ENCODE results near the gene SDK1.
"Not testable (repeated sequence)": the region's sequence is repeated elsewhere in the genome, so short reads cannot be mapped to it uniquely, and the experiment has no call there.

Gene SDK1

GRCh38 chr7:3696113-3696512 is 395.1 kb downstream of the SDK1 start:
- in situ Hi-C loops (cut with HindIII; ENCODE audit: low sequenced_read_pairs): no loop called here

- in situ Hi-C loops (cut with HindIII; ENCODE audit: low sequenced_read_pairs): no loop called here
These were observed 396.4 kb downstream of the SDK1 start for GRCh38 chr7:3697472-3697871.

DNA sequence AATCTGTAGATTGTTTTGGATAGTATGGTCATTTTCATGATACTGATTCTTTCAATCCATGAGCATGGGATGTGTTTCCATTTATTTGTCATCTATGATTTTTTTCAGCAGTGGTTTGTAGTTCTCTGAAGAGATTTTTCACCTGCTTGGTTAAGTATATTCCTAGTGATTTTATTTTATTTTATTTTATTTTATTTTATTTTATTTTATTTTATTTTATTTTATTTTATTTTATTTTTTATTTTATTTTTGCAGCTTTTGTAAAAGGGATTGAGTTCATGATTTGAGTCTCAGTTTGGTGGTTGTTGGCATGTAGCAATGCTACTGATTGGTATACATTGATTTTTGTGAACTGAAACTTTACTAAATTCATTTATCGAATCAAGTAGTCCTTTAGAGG is 404.2 kb downstream of the SDK1 start:
- in situ Hi-C loops (cut with HindIII; ENCODE audit: low sequenced_read_pairs): no loop called here

DNA sequence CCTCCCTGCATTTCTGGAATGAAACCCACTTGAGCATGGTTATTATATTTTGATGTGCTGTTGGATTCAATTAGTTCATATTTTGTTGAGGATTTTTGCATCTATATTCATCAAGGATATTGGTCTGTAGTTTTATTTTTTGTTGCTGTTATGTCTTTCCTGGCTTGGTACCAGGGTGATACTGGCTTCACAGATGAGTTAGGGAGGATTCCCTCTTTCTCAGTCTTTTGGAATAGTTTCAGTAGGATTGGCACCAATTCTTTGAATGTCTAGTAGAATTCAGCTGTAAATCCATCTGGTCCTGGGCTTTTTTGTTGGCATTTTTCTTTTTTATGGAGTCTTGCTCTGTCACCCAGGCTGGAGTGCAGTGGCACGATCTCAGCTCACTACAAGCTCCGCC is 405.0 kb downstream of the SDK1 start:
- in situ Hi-C loops (cut with HindIII; ENCODE audit: low sequenced_read_pairs): not testable (repeated sequence)

GRCh38 chr7:3710122-3710521 is 409.1 kb downstream of the SDK1 start:
- in situ Hi-C loops (cut with HindIII; ENCODE audit: low sequenced_read_pairs): no loop called here

GRCh38 chr7:3710531-3710930 is 409.5 kb downstream of the SDK1 start:
- in situ Hi-C loops (cut with HindIII; ENCODE audit: low sequenced_read_pairs): no loop called here

- in situ Hi-C loops (cut with HindIII; ENCODE audit: low sequenced_read_pairs): no loop called here
These were observed 411.8 kb downstream of the SDK1 start for GRCh38 chr7:3712841-3713240.

GRCh38 chr7:3721422-3721821 is 420.4 kb downstream of the SDK1 start:
- in situ Hi-C loops (cut with HindIII; ENCODE audit: low sequenced_read_pairs): no loop called here

DNA sequence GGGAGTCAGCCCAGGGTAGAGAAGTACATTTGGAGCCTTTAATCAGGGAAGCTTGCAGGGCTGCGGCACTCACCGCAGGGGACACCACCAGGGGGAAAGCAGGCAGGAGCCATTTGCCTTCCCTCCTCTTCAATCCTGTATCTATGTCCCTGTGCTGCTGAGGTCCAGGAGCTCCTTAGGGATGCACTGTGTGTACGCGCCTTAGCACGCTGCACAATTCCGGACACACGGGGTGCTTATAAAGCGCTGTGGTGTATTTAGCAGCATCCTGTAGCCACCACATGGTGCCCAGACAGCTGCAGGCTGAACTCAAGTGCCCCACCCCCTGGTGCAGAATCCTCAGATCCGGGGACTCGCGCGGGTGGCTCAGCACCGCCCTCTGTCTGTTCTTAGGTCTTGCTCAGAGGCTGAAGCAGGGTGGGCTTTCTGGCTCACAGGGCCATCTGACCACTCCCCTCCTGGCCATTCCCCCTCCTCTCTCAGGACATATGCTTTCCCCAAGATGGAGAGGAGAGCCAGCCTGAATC is 421.4 kb downstream of the SDK1 start:
- in situ Hi-C loops (cut with HindIII; ENCODE audit: low sequenced_read_pairs): no loop called here

GRCh38 chr7:3725155-3726059 is 424.4 kb downstream of the SDK1 start:
- in situ Hi-C loops (cut with HindIII; ENCODE audit: low sequenced_read_pairs): no loop called here

DNA sequence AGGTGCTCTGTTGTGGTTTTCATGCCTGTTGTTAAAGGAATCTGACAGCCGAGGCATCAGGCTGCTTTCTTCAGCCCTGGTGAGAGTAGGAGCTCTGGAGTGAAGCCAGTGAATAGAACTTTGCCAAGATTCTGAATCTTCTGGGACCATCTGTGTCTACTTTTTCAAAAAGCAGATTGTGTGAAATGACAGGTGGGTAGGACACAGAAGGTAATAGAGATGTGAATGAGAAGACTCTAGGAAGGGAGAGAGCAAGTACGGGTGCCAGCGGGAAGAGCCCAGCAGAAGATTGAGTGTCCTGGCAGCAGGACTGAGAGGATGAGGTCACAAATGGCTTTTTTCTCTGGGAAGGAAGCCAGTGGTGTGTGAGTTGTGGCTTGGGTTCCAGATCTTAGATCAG is 429.2 kb downstream of the SDK1 start:
- in situ Hi-C loops (cut with HindIII; ENCODE audit: low sequenced_read_pairs): no loop called here

- in situ Hi-C loops (cut with HindIII; ENCODE audit: low sequenced_read_pairs): no loop called here
These were observed 431.4 kb downstream of the SDK1 start for GRCh38 chr7:3732395-3733005.

DNA sequence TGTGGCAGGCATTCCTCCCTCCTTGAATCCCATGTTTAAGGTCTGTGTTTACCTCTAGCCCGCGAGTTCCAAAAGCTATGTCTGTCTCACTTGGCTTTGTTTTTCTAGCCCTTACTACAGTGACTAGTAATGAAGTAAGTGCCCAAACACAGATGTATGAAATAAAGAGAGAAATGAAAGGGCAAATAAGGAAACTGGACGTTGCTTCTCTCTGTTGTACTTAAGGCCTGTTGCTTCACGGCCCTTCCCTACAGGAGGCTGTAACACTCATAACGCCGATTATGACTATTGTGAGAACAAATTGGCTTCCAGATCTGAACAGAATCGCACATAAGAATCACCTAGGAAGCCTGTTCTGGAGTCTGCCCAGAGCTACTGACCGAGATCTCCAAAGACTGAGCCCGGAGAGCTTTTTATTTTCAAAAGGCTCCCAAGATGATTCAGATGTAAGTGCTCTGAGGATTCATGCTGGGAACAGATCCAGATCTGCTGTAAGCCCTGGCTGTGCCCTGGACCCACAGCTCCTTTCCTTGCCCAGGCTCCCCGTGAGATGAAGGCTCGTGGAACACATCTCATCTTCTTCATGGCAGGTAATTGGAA is 432.6 kb downstream of the SDK1 start:
- in situ Hi-C loops (cut with HindIII; ENCODE audit: low sequenced_read_pairs): no loop called here

DNA sequence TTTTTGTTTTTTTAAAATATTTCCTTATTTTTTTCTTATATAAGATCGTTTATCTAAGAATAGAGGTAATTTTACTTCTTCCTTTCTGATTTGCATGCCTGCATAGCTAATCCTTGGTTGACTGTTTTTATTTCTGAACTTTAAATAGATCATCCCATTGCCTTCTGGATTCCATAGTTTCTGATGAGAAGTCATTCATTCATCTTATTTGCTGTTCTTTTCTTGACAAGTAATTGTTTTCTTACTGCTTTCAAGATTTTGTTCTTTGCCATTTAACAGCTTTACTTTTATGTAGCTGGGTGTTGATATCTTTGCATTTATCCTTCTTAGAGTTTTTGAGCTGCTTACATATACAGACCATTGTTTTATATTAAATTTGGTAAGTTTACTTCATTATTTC is 437.9 kb downstream of the SDK1 start:
- in situ Hi-C loops (cut with HindIII; ENCODE audit: low sequenced_read_pairs): no loop called here

GRCh38 chr7:3739983-3740382 is 438.9 kb downstream of the SDK1 start:
- in situ Hi-C loops (cut with HindIII; ENCODE audit: low sequenced_read_pairs): no loop called here

GRCh38 chr7:3747467-3747866 is 446.4 kb downstream of the SDK1 start:
- in situ Hi-C loops (cut with HindIII; ENCODE audit: low sequenced_read_pairs): no loop called here

DNA sequence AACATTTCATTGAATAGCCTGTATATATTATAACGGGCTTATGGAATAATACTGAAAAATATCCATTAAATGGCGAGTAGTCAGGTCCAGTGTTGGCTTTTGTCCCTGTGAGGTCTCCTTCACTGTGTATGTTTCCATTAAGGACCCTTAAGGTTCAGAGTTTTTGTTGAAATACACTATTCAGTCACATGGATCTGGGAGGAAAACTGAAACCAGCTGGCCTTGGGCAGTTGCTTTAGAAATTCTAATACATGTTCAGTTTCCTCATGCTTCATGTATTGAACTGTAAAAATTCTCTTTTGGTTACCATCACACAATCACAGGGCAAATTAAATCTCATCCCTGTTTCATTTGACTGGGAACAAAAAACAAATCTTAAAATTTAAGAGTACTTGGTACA is 447.3 kb downstream of the SDK1 start:
- in situ Hi-C loops (cut with HindIII; ENCODE audit: low sequenced_read_pairs): no loop called here

- in situ Hi-C loops (cut with HindIII; ENCODE audit: low sequenced_read_pairs): no loop called here
These were observed 452.8 kb downstream of the SDK1 start for GRCh38 chr7:3753868-3754267.

GRCh38 chr7:3754493-3755341 is 453.7 kb downstream of the SDK1 start:
- in situ Hi-C loops (cut with HindIII; ENCODE audit: low sequenced_read_pairs): no loop called here

DNA sequence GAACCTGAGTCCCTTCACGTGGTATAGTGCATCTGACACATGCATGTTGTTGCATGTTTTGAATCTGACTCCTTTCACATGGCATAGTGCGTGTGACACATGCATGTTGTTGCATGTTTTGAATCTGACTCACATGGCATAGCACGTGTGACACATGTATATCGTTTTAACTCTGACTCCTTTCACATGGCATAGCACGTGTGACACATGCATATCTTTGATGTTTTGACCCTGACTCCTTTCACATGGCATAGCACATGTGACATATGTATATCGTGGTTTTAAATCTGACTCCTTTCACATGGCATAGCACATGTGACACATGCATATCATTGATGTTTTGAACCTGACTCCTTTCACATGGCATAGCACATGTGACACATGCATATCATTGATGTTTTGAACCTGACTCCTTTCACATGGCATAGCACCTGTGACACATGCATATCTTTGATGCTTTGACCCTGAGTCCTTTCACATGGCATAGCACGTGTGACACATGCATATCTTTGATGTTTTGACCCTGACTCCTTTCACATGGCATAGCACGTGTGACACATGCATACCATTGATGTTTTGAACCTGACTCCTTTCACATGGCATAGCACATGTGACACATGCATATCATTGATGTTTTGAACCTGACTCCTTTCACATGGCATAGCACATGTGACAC is 454.9 kb downstream of the SDK1 start:
- in situ Hi-C loops (cut with HindIII; ENCODE audit: low sequenced_read_pairs): not testable (repeated sequence)
